ENCODE measurements around the gene ABCD1.
A peak's percentile ranks its signal among the peaks of the same experiment; 100 is the strongest.
"Not testable (repeated sequence)": the region's sequence is repeated elsewhere in the genome, so short reads cannot be mapped to it uniquely, and the experiment has no call there.

Gene ABCD1

DNA sequence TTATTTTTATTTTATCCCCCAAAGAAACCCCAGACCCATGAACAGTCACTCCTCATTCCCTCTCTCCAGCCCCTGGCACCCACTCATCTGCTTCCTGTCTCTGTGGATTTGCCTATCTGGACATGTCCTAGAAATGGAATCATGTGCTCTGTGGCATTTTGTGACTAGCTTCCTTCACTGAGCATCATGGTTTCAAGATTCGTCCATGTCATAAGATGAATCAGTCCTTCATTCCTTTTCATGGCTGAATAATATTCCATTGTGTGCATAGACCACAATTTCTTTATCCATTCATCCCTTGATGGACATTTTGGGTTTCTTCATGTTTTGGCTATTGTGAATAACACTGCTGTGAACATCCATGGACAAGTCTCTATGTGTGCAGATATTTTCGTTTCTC is 10.2 kb downstream of the ABCD1 start:
- ATAC-seq (no peak), DNase-seq (no peak)

DNA sequence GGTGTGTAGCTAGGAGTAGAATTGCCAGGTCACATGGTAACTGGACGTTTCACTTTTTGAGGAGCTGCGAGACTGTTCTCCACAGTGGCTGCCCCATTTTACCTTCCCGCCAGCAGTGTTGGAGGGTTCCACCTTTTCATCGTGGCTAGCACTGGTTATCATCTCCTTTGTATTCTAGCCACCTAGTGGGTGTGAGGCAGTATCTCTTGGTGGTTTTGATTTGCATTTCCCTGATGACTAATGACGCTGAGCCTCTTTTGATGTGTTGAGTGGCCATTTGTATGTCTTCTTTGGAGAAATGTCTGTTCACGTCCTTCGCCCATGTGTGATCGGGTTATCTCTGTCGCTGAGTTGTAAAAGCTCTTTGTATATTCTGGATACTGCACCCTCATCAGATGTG is 10.6 kb downstream of the ABCD1 start:
- no peak for DNase-seq
- ATAC-seq: peak; percentile 65

DNA sequence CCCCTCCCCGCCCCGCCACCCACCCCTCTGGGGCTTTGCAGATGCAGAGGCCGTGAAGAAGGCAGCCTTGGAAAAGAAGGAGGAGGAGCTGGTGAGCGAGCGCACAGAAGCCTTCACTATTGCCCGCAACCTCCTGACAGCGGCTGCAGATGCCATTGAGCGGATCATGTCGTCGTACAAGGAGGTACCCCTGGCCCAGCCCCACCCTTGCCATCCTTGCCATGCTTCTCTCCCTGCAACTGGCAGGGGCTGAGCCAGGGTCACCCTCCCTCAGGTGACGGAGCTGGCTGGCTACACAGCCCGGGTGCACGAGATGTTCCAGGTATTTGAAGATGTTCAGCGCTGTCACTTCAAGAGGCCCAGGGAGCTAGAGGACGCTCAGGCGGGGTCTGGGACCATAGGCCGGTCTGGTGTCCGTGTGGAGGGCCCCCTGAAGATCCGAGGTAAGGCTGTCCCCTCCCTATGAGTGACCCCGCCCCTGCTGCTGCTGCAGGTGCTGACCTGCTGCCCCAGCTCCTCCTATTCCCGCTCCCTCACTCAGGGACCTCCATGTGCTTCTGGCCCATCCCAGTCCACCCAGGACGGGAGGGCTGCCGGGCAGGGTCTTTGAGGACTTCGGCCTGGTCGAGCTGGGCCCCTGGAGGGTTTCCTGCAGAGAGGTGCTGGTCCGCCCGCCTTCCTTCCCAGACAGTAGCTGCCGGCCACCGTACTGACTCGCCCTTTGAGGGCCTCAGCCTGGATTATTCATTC is 11.6 kb downstream of the ABCD1 start:
- ATAC-seq (no peak), DNase-seq (no peak)

DNA sequence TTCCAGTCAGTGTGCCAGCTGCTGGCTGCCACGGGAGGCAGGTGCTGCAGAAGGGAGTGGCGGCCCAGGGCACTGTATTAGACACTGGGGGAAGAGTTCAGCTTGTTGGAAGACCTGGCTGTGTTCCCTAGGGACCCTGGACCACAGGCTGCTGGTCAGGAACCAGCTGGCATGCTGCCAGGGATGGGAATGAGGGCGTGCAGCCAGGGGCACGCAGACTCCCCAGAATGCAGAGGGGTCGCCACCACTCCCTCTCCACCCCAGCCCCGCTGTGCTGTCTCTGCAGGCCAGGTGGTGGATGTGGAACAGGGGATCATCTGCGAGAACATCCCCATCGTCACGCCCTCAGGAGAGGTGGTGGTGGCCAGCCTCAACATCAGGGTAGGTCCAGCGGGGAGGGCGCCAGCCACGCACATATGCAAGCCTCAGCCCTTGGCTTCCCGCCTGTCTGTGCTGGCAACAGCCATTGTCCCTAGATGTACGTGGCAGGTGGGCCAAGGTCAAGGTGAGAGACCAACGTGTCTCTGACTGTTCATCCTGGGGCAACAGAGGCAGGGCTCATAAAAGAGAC is 12.3 kb downstream of the ABCD1 start:
- no peak for DNase-seq
- no peak for ATAC-seq

DNA sequence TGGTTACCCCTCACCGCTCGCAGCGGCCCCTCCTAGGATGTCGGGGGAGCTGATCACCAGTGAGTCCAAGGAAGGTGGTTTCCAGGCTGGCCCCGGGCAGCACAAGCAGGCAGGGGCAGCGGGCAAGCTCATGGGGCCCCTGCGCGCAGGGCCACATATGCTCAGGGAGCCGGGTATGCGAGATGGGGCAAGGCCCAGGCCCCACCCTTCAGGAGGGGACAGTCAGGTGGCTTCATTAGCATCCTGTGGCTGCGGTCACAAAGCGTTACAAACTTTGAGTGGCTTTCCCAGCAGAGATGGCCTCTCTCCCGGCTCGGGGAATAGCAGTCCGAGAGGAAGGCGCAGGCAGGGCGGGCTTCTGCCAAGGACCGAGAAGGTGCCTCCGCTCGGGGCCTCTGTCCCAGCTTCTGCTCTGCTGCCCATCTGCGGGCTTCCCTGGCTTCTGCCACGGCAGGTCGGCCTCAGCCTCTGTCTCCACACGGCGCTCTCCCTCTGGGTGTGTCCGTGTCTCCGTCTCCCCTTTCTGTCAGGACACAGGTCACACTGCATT is 13.5 kb downstream of the ABCD1 start:
- ATAC-seq (no peak), DNase-seq (no peak)

DNA sequence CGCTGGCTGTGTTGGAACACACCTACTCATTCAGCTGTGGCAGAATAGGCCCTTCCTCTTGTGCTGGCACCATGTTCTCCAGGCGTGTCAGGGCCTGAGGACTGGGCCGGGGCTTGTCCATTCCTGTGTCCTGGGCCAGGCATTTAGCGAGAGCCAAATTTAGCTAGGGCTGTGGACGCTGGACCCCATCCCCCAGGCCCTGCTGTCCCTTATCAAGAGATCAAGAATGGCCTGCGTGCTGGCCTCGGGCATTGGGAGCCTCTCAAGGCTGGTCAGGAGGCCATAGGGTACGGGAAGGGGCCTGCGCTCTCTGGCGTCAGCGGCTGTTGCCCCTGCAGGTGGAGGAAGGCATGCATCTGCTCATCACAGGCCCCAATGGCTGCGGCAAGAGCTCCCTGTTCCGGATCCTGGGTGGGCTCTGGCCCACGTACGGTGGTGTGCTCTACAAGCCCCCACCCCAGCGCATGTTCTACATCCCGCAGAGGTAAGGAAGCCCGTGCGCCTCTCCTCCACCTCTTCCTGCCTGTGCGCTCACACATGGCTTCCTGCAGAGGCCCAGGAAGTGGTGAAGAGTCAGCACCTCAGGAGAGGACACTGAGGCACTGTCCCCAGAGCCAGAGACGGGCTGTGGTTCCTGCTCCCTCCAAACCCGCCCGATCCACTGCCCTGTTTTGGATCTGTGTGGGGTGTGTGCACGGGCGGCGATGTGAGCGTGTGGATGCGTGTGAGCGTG is 15.3 kb downstream of the ABCD1 start:
- DNase-seq: no peak
- peak; percentile 55 for ATAC-seq

DNA sequence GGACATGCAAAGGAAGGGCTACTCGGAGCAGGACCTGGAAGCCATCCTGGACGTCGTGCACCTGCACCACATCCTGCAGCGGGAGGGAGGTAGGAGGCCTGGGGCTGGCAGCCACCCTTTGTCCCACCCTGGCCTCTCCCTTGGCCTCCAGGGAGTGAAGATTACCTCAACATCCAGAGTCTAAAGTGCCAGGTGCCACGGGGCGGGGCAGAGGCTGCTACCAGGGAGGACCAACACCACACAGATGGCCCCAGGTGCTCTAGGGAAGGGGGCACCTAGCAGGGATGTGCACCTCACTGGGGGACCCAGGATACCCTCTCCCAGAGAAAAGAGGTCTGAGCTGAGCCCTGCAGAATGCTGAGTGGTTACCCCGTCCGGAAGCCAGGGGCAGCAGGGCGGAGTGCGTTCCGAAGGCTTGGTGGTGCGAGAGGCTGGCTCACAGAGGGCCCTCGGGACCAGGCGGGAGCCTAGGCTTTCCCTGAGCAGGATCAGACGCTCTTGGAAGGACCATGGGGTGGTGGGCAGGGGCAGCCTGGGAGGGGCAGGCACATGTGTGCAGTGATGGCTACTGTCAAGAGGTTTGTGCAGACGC is 16.1 kb downstream of the ABCD1 start:
- DNase-seq: no peak
- no peak for ATAC-seq

DNA sequence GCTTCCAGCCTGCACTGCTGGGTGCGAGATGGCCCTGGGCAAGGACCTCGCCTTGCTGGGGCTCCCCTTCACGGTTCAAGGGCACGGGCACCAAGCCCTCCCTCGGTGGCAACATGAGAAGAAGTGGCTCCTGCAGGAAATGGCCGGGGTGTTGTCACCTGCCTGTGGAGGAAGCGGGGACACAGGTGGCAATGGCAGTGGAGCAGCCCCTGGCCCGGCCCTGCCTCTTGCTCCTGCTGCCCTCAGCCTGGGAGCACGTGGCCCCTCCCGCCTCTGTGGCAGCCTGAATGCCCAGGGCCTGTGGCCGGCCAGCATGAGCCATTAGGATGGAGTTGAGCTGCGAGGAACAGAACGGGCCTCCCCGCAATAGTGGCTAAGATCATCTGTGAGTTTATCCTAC is 16.8 kb downstream of the ABCD1 start:
- no peak for DNase-seq
- no peak for ATAC-seq

DNA sequence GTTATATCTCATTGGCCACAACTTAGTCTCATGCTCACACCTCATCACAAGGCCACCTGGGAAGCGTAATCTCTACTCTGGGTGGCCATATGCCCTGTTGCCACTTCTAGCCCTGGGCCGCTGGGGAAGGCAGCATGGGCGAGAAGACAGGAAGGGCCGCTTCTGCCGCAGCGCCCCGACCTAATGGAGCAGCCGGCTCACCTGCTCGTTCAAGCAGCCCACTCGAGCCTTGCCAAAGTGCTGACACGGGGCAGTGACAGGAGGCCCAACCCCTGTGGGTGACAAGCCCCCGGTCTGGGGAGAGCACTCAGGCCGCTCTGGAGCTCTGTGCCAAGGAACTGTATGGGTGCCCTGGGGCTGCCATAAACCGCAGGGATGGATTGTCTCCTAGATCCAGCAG is 17.5 kb downstream of the ABCD1 start:
- DNase-seq, ATAC-seq: not testable (repeated sequence)

DNA sequence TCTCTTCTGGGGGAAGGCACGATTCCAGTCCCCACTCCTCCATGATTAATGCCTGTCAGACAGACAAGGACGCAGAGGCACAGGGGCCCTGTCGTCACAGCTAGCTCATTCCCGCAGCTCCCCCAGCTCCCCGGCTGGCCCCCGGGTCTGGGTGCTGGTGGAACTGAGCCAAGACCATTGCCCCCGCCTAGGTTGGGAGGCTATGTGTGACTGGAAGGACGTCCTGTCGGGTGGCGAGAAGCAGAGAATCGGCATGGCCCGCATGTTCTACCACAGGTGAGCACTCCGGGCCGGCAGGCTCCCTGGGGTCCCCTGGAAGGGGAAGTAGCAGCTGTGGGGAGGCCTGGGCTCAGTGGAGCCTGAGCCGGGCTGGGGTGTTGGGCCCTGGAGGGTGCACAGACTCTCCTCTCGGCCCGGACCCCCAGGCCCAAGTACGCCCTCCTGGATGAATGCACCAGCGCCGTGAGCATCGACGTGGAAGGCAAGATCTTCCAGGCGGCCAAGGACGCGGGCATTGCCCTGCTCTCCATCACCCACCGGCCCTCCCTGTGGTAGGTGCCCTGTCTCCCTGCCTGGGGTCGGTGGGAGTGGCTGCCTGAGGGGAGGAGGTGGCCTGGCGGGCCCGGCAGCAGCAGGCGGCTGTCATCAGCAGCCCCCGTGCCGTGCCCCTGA is 18.3 kb downstream of the ABCD1 start:
- ATAC-seq, DNase-seq: not testable (repeated sequence)

DNA sequence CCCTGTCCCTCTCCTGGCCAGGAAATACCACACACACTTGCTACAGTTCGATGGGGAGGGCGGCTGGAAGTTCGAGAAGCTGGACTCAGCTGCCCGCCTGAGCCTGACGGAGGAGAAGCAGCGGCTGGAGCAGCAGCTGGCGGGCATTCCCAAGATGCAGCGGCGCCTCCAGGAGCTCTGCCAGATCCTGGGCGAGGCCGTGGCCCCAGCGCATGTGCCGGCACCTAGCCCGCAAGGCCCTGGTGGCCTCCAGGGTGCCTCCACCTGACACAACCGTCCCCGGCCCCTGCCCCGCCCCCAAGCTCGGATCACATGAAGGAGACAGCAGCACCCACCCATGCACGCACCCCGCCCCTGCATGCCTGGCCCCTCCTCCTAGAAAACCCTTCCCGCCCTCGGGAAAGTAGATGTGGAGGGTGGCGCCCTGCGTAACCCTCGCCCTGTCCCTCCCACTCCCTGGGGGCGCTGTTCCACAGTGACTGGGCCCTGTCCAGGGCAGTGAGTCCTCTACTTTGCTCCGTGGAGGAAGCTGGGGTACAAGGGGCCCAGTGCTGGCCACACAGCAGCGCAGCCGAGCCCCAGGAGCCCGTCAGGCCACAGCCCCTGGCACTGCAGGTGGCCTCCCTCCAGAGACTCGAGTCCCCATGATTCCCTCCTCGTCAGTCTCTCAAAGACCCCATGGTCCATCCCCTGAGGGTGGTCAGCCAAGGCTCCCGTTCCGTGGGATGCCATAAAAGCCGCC is 19.0 kb downstream of the ABCD1 start:
- not testable (repeated sequence) for DNase-seq, ATAC-seq

DNA sequence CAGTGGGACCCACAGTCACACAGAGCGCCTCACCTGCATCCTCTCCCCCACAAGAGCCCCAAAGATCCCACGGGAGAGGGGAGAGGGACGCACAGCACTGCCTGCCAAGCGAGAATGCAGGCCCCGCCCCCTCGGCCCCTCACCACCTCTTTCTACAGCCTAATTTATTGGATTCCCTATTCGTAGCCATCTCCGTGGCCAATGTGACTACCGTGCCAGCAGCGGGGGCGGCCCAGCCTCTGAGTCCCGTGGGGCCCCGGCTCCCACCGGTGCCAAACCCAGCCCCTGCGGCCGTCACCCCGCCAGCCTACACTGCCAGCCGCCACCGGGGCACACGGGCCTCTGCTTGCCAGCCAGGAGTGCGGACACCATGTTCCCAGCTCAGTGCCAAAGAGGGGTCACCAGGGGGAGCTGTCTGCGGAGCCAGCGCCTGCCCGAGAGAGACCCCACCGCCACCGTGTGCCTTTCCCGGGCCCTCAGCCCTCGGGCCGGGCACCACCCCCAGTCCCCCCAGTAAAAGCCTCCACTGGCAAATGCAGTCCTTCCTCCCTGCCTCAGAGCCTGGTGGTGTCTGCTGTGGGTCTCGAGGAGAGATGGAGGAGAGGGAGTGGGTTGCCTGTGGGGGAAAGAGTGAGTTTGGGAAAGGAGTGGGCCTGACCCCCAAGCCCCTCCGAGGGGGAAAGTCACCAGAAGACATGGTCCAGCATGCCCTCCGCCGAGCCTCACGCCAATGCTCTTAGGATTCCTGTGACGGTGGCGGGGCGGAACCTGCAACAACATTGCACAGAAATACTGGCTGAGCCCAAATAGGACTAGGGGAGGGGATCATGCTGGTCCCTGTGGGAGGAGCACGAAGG is 19.8 kb downstream of the ABCD1 start:
- DNase-seq (no peak), ATAC-seq (no peak)

DNA sequence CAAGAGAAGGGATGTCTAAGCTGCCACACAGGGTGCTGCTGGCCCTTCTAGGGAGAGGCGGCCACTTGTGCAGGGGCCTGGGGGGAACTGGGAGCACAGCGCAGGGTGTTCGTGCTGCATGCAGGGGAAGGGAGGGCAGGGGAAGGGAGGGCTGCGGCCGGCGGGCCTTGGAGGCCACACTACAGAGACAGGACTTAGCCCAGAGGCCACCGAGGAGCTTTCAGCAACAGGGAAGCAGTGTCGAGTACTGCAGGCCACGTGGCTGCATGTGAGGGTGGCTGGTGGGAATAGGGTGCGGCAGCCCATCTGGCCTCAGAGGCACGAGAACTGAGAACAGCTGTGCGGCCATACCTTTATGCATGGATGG is 20.4 kb downstream of the ABCD1 start:
- not testable (repeated sequence) for ATAC-seq, DNase-seq

DNA sequence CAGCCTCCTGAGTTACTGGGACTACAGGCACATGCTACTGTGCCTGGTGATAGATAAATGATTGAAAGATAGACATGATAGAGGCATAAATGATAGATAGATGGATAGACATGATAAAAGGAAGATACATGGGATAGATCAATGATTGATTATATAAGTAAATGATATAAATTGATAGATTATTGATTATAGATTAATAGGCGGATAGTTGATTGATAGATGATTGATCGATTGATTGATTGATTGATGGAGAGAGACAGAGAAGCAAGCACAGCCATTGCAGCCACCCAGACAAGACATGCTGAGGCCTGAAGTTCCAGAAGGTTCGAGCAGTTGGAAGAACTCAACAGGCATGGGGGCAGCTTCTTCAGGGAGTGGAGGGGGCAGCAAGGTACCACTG is 21.7 kb downstream of the ABCD1 start:
- ATAC-seq: no peak
- no peak for DNase-seq

DNA sequence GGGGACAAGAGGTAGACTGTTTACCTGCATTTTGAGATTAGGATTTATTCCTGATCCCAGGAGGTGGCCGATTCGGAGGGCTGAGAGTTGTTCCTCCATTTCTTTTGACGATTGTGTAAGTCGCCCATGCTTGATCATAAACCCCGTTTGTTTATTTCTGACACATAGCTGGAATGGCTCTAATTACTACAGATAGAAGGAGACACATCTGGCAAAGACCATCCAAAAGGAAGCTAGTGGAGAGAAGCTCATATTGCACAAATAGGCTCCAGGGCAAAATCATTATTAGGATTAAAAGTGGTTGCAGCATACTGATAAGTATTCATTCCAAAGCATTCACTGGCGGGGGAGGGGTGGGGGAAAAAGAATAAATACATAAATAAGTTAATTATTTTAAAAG is 22.3 kb downstream of the ABCD1 start:
- DNase-seq, ATAC-seq: not testable (repeated sequence)

DNA sequence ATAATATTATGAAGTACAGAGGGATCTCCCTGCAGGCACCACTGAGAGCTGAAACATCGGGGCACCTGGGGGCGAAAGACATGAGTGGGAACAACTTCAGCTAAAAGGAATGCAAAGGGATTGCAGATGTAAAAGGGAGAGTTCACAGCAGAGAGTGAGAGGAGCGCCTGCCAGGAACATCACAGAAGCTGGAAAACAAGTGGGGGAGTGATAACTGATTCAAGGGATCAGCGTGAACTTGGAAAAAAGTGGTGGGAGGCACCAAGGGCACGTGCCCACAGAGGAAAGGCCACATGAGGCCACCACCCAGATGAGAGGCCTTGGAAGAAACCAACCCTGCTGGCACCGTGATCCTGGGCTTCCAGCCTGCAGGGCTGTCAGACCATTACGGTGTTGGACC is 24.4 kb downstream of the ABCD1 start:
- not testable (repeated sequence) for ATAC-seq, DNase-seq

DNA sequence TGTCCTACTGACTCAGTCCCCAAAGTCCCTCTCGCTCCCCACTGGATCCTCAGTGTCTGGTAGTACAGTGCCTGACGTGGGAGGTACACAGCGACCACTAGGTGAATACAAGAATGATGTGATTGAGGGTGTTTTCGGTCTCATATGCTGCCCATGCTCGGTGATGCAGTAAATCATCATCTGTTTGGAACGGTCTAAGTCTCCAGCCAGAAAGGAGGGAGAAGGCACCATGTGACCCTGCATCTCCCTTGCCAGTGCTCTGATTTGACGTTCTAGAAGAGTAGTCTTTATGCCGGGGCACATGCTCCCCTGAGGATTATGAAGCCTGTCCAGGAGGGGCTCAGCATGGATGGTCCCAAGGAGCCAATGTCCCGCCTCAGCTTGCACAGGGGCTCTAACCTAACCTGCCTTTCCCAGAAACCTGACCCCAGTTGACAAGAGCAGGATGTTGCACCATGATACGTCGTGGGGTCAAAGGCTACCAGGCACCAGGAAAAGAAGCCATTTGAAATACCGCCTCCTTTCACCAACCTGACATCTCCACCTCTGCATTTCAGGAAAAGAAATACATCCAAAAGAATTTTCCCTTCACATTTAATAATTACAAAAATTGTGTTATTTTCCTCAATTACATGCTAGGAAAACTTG is 25.6 kb downstream of the ABCD1 start:
- DNase-seq: no peak
- ATAC-seq: no peak

DNA sequence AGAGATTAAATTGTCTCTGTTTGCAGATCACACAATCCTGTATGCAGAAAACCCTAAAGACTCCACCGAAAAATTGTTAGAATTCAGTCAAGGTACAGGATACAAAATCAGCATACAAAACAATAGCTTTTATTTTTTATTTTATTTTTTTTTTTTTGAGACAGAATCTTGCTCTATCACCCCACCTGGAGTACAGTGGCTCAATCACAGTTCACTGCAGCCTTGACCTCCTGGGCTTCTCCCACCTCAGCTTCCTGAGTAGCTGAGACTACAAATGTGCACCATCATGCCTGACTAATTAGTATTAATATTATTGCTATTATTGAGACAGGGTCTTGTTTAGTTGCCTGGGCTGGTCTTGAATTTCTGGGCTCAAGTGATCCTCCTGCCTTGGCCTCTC is 30.5 kb downstream of the ABCD1 start:
- no peak for ATAC-seq
- DNase-seq: no peak

DNA sequence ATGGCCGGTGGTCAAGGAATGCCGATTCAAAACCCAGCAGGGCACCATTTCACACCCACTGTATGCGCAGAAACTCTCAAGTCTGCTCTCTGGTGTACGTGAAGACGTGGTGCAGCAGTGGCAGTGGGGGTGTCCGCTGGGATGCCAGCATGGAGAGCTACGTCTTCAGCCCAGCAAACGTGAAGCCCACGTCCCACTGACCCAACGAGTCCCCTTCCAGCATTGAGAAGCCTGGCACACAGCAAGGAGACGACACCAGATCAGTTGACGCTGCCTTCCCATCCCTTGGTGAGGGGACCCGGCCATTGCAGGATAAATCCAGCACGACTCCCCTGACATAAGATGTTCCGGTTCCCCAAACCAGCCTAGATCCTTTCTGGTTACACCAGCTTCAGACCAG is 37.2 kb downstream of the ABCD1 start:
- ATAC-seq: no peak

DNA sequence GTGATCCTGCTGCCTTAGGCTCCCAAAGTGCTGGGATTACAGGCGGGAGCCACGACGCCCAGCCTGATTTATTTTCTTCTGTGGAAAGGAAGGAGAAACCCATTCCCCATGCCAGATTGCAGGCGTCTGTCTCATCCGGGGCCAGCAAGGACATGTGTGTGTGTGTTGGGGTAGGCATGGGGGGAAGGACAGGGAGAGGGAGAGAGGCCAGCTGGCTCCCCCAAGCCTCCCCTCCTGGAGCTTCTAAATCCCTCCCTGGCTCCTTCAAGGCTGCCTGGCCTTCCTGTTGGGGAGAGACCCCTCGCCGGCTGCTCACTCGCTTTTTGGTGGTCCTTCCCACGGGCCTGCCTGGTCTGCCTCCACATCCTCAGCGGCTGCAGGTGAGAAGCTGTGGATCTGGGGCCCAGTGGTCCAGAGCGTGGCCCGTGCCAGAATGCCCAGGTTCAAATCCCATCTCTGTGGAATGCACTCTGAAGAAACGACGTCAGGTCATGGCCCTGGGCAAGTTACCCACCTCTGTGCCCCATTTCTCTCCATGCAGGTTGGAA is 38.0 kb downstream of the ABCD1 start:
- DNase-seq: no peak
- ATAC-seq: no peak

More for the DNA sequence above, 37.2 kb downstream of the ABCD1 start:
- no peak for DNase-seq

Data from stimulated activated naive CD8-positive, alpha-beta T cell treated with anti-CD3 and anti-CD28 coated beads, Interleukin-15, Interleukin-2, amounts not matched to agents 100 U/mL and 50 U/mL, for 24 hours (primary cell).